ENCODE results near the gene IKZF2.
"Not testable (repeated sequence)": the region's sequence is repeated elsewhere in the genome, so short reads cannot be mapped to it uniquely, and the experiment has no call there.

The IKZF2 gene

GRCh38 chr2:213032607-213033006 is 118.8 kb downstream of the IKZF2 start:
- TF ChIP-seq POLR2A (IDR thresholded peaks at IDR 0.05; ENCODE audit: extremely low read depth, insufficient read length): no peak
- no peak for TF ChIP-seq MAX (IDR thresholded peaks at IDR 0.05; ENCODE audit: low read depth, low read length)
- TF ChIP-seq MYC (IDR thresholded peaks at IDR 0.05; ENCODE audit: low read depth, low read length): no peak
- TF ChIP-seq CTCF (IDR thresholded peaks at IDR 0.05; ENCODE audit: low read depth, low read length): no peak
- H3K4me3 ChIP-seq (ENCODE audit: low read depth, low read length): no peak overlapping the region
- no peak for DNase-seq (ENCODE audit: low read depth)

- H3K4me3 ChIP-seq (ENCODE audit: low read depth, low read length): no peak overlapping the region
- TF ChIP-seq MAX (IDR thresholded peaks at IDR 0.05; ENCODE audit: low read depth, low read length) (no peak), MYC (IDR thresholded peaks at IDR 0.05; ENCODE audit: low read depth, low read length) (no peak), POLR2A (IDR thresholded peaks at IDR 0.05; ENCODE audit: extremely low read depth, insufficient read length) (no peak), CTCF (IDR thresholded peaks at IDR 0.05; ENCODE audit: low read depth, low read length) (no peak)
- no peak for DNase-seq (ENCODE audit: low read depth)
These were observed 128.4 kb downstream of the IKZF2 start for GRCh38 chr2:213022987-213023386.

GRCh38 chr2:213021971-213022899 is 129.2 kb downstream of the IKZF2 start:
- no peak for DNase-seq (ENCODE audit: low read depth)
- no peak overlapping the region for H3K4me3 ChIP-seq (ENCODE audit: low read depth, low read length)
- TF ChIP-seq CTCF (IDR thresholded peaks at IDR 0.05; ENCODE audit: low read depth, low read length) (no peak), MAX (IDR thresholded peaks at IDR 0.05; ENCODE audit: low read depth, low read length) (no peak), POLR2A (IDR thresholded peaks at IDR 0.05; ENCODE audit: extremely low read depth, insufficient read length) (no peak), MYC (IDR thresholded peaks at IDR 0.05; ENCODE audit: low read depth, low read length) (no peak)

GRCh38 chr2:213020913-213021312 is 130.5 kb downstream of the IKZF2 start:
- not testable (repeated sequence) for DNase-seq (ENCODE audit: low read depth); H3K4me3 ChIP-seq (ENCODE audit: low read depth, low read length)

- H3K4me3 ChIP-seq (ENCODE audit: low read depth, low read length): no peak overlapping the region
- TF ChIP-seq POLR2A (IDR thresholded peaks at IDR 0.05; ENCODE audit: extremely low read depth, insufficient read length): no peak
- TF ChIP-seq MAX (IDR thresholded peaks at IDR 0.05; ENCODE audit: low read depth, low read length): no peak
- TF ChIP-seq CTCF (IDR thresholded peaks at IDR 0.05; ENCODE audit: low read depth, low read length): no peak
- TF ChIP-seq MYC (IDR thresholded peaks at IDR 0.05; ENCODE audit: low read depth, low read length): no peak
- no peak for DNase-seq (ENCODE audit: low read depth)
These were observed 131.1 kb downstream of the IKZF2 start for GRCh38 chr2:213020268-213020667.

GRCh38 chr2:213019368-213019767 is 132.0 kb downstream of the IKZF2 start:
- no peak for TF ChIP-seq CTCF (IDR thresholded peaks at IDR 0.05; ENCODE audit: low read depth, low read length)
- no peak for TF ChIP-seq POLR2A (IDR thresholded peaks at IDR 0.05; ENCODE audit: extremely low read depth, insufficient read length)
- no peak for TF ChIP-seq MAX (IDR thresholded peaks at IDR 0.05; ENCODE audit: low read depth, low read length)
- TF ChIP-seq MYC (IDR thresholded peaks at IDR 0.05; ENCODE audit: low read depth, low read length): no peak
- DNase-seq (ENCODE audit: low read depth): no peak
- H3K4me3 ChIP-seq (ENCODE audit: low read depth, low read length): no peak overlapping the region
